GM23248 (cell line): ENCODE measurements around the gene MB21D2.

Experiments used
- EZH2 ChIP-seq: fragments of 200-600 bp; sonication (generic); IDR thresholded peaks from 2 replicates; pipeline ENCODE4 v1.6.1; 2018; ENCODE audit warnings: antibody characterized with exemption, mild to moderate bottlenecking; ENCODE audit not compliant: insufficient read depth, poor library complexity, severe bottlenecking
- EZH2phosphoT487 ChIP-seq: fragments of 200-600 bp; sonication (generic); IDR thresholded peaks from 2 replicates; pipeline ENCODE4 v1.6.1; 2018; ENCODE audit warnings: antibody characterized with exemption, moderate library complexity, mild to moderate bottlenecking, low read depth; ENCODE audit not compliant: insufficient read depth

GRCh38 chr3:192841428-192841827 is 76.2 kb downstream of the MB21D2 start:
- no peak for TF ChIP-seq EZH2phosphoT487
- TF ChIP-seq EZH2, result no peak
